Endothelial cell (in vitro differentiated cells): Measurements from ENCODE around the gene IL1A. TPM values are rescaled to one million over a fixed set of nuclear protein-coding genes. Genes with fewer than 3 reads are reported as not detected.

Experiments used
- DNase-seq: peaks from one replicate; pipeline ENCODE4 v3.0.0; 2021; ENCODE audit warnings: low spot score
- H3K27ac Mint-ChIP-seq: one replicate; pipeline ENCODE4 v1.8.0; 2021; ENCODE audit warnings: mixed read lengths, inconsistent platforms; ENCODE audit not compliant: unreplicated experiment
- H3K27me3 Mint-ChIP-seq: one replicate; pipeline ENCODE4 v1.8.0; 2021; ENCODE audit warnings: mild to moderate bottlenecking, moderate library complexity, mixed read lengths, inconsistent platforms; ENCODE audit not compliant: unreplicated experiment
- H3K36me3 Mint-ChIP-seq: one replicate; pipeline ENCODE4 v1.8.0; 2021; ENCODE audit warnings: mild to moderate bottlenecking, low read depth, mixed read lengths, inconsistent platforms; ENCODE audit not compliant: unreplicated experiment
- H3K4me1 Mint-ChIP-seq: one replicate; pipeline ENCODE4 v1.8.0; 2021; ENCODE audit warnings: mild to moderate bottlenecking, mixed read lengths, inconsistent platforms; ENCODE audit not compliant: unreplicated experiment
- H3K4me3 Mint-ChIP-seq: one replicate; pipeline ENCODE4 v1.8.0; 2021; ENCODE audit warnings: mild to moderate bottlenecking, mixed read lengths, inconsistent platforms; ENCODE audit not compliant: unreplicated experiment
- H3K9me3 Mint-ChIP-seq: one replicate; pipeline ENCODE4 v1.8.0; 2021; ENCODE audit warnings: mixed read lengths, inconsistent platforms; ENCODE audit not compliant: unreplicated experiment
- total RNA-seq: library from RNA; stranded (reverse); fragmentation: NEBNext Ultra II Directional; extraction: Animal tissue kit (Norgen Biotek cat#: 25700); gene quantifications from one replicate; pipeline ENCODE4 v1.2.1, GENCODE V29; 2021; ENCODE audit not compliant: unreplicated experiment
- TF ChIP-seq, protein P1 (sequence below): fragments of 200-600 bp; sonication (generic); IDR thresholded peaks from one replicate; pipeline ENCODE4 v1.5.0; 2021; ENCODE audit warnings: antibody characterized with exemption; ENCODE audit not compliant: unreplicated experiment

Gene IL1A
- total RNA-seq, 1 donor from 2014 or later, result 0.26 TPM

DNA sequence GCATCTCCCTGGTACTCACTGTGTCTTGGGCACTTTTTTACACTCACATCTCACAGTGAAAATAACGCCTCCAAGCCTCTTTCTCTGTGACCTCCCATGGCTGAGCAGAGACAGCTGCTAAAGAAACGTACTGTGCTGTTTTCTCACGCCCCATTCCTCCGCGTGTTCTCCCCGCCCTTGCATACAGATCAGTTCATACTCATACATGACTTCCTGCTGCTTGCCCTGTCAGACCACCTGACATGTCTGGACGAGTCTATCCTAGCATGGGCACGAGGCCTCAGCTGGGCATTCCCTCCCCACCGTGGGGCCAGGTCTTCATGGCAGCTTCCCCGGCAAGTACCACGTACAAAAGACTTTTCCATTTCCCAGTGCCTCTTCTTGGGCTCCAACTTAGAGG, 21.2 kb upstream of the IL1A start:
- no peak for DNase-seq
- Mint-ChIP-seq H3K4me1 (peaks cover 8% of the 10 kb centered on the region), H3K27me3 (peaks cover 10% of the 10 kb centered on the region), H3K27ac (no peak overlapping the region), H3K4me3 (no peak overlapping the region), H3K9me3 (no peaks in the 10 kb centered on the region), H3K36me3 (no peaks in the 10 kb centered on the region)
- TF ChIP-seq, protein P1, sequence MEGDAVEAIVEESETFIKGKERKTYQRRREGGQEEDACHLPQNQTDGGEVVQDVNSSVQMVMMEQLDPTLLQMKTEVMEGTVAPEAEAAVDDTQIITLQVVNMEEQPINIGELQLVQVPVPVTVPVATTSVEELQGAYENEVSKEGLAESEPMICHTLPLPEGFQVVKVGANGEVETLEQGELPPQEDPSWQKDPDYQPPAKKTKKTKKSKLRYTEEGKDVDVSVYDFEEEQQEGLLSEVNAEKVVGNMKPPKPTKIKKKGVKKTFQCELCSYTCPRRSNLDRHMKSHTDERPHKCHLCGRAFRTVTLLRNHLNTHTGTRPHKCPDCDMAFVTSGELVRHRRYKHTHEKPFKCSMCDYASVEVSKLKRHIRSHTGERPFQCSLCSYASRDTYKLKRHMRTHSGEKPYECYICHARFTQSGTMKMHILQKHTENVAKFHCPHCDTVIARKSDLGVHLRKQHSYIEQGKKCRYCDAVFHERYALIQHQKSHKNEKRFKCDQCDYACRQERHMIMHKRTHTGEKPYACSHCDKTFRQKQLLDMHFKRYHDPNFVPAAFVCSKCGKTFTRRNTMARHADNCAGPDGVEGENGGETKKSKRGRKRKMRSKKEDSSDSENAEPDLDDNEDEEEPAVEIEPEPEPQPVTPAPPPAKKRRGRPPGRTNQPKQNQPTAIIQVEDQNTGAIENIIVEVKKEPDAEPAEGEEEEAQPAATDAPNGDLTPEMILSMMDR, result no peak

GRCh38 chr2:112803691-112804521, 19.6 kb upstream of the IL1A start:
- H3K27me3 Mint-ChIP-seq, result peaks cover 9% of the 10 kb centered on the region
- H3K4me3 Mint-ChIP-seq, result no peak overlapping the region
- H3K36me3 Mint-ChIP-seq, result no peaks in the 10 kb centered on the region
- TF ChIP-seq, protein P1, result no peak
- peaks cover 11% of the 10 kb centered on the region for H3K4me1 Mint-ChIP-seq
- no peaks in the 10 kb centered on the region for H3K9me3 Mint-ChIP-seq
- no peak overlapping the region for H3K27ac Mint-ChIP-seq
- no peak for DNase-seq

DNA sequence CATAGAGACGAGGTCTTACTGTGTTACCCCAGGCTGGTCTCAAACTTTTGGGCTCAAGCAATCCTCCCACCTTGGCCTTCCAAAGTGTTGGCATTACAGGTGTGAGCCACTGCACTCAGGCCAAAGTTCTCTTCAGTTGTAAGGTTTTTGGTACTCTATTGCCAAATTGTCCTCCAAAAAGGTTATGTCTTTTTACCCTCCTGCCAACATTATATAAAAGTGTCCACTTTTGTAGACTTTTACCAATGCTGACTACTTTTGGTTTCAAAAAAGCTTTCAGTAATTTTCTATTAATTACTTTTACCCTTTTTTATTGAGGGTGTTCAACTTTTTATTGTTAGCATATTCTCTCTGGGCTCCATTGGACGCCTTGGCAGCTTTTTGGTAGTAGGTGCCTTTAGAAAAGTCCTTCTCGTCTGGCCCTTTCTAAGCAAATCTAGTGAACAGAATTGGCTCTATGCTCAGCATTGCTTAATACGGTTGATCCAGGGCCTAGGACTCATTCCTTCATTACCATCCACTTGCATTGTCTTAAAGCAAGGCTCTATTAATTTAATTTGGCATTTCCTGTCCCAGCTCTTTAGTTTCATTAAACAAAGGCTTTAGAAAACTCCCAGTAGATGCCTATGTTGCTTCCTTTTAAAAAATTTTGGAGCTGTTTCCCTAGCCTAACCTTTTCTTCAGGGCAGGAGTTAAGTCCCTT, 16.7 kb upstream of the IL1A start:
- no peaks in the 10 kb centered on the region for H3K9me3 Mint-ChIP-seq
- TF ChIP-seq, protein P1, result no peak
- no peak for DNase-seq
- H3K27me3 Mint-ChIP-seq, result peaks cover 3% of the 10 kb centered on the region
- H3K4me1 Mint-ChIP-seq, result peaks cover 17% of the 10 kb centered on the region
- H3K4me3 Mint-ChIP-seq, result no peak overlapping the region
- peaks cover 13% of the 10 kb centered on the region for H3K36me3 Mint-ChIP-seq
- H3K27ac Mint-ChIP-seq, result no peak overlapping the region

DNA sequence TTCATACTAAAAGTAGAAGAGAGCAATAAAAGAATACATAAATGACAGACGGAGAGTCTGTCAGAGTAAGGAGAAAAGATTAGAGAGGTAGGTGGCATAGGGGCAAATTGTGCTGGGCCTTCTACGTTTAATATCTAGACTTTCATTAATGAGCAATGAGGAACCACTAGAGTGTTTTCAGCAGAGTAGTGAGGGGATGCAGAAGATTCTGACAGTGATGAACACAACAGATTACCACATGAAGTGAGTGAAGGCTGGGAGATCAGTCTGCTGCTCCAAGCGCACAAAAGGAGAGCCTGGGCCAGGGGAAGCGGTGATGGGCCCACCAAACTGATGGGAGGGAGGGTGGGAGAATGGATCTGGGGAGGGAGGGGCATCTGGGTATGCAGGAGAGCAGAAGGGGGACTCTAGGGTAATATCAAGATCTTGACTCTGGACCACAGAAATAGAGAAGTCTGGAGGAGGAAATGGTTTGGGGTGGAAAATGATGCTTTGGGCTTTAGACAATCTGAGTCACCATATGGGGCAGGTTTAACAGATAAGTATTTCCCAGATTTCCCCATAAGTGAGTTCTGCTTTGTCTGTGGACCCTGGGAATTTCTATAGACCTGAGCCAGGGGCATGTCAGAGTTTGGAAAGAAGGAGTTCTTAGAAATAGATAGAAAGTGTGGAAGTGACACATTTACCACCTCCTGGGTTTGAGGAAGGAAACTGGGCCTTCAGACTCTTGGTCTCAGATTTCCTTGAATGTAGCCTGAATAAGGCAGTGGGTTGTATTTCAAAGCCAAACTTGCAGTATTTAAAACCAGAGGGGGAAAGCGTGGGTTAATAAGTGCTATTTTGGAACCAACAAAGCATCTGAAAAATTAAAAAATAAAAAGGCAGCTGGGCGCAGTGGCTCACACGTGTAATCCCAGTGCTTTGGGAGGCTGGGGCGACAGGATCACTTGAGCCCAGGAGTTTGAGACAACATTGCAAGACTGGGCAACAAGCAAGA, 15.0 kb upstream of the IL1A start:
- Mint-ChIP-seq H3K9me3 (no peaks in the 10 kb centered on the region), H3K27me3 (no peaks in the 10 kb centered on the region), H3K4me1 (peaks cover 13% of the 10 kb centered on the region), H3K27ac (peak overlapping the region; percentile 2), H3K4me3 (no peak overlapping the region), H3K36me3 (peaks cover 13% of the 10 kb centered on the region)
- DNase-seq, result no peak
- TF ChIP-seq, protein P1, result no peak
